ENCODE measurements around the gene TFAP2E. TPM values are rescaled to one million over a fixed set of nuclear protein-coding genes. Genes with fewer than 3 reads are reported as not detected.

Gene TFAP2E
- total and polyA plus RNA-seq, 7 donors: 0.27 to 1.2 (median 0.55) TPM; not detected in 2

- intact Hi-C loops (cut with DNase I): loop anchor here (2.0 kb wide), 1 partner anchor 82 kb away; the partner anchor contains the start of gene PSMB2
- Histone ChIP-seq H3K27ac (peak overlapping the region; percentile 89 to 99 (median 96)), H3K27me3 (no peaks in the 10 kb centered on the region), H3K9me3 (no peaks in the 10 kb centered on the region), H3K4me3 (peak overlapping the region; percentile 67 to 91 (median 81)), H3K36me3 (peaks cover 0 to 24% (median 3%) of the 10 kb centered on the region in 4 donors), H3K4me1 (peaks cover 0 to 67% (median 63%) of the 10 kb centered on the region in 4 donors)
- TF ChIP-seq CTCF (IDR thresholded peaks at IDR 0.05): no peak
- no peak for TF ChIP-seq EP300 (IDR thresholded peaks at IDR 0.05)
- no peak for TF ChIP-seq POLR2AphosphoS5 (IDR thresholded peaks at IDR 0.05)
- no peak for TF ChIP-seq POLR2A (IDR thresholded peaks at IDR 0.05)
- no peak for DNase-seq
- 36 to 37% methylated on average over 26 of the region's 26 CpGs for WGBS, 2 donors
Measured at GRCh38 chr1:35558374-35559316, 14.5 kb upstream of the TFAP2E start.

- Histone ChIP-seq H3K27me3 (no peaks in the 10 kb centered on the region), H3K9me3 (no peaks in the 10 kb centered on the region), H3K36me3 (peaks cover 0 to 26% (median 3%) of the 10 kb centered on the region in 4 donors), H3K4me3 (no peak overlapping the region), H3K4me1 (peaks cover 0 to 59% (median 56%) of the 10 kb centered on the region in 4 donors), H3K27ac (peak overlapping the region; percentile 89 to 99 (median 96))
- no peak for DNase-seq
- TF ChIP-seq CTCF (IDR thresholded peaks at IDR 0.05): no peak
- no peak for TF ChIP-seq EP300 (IDR thresholded peaks at IDR 0.05)
- no peak for TF ChIP-seq POLR2AphosphoS5 (IDR thresholded peaks at IDR 0.05)
- TF ChIP-seq POLR2A (IDR thresholded peaks at IDR 0.05): no peak
- 86 to 87% methylated on average over 7 of the region's 7 CpGs for WGBS, 2 donors
- intact Hi-C loops (cut with DNase I): loop anchor here (2.0 kb wide), 1 partner anchor 81 kb away; the partner anchor contains the start of gene PSMB2
Measured at GRCh38 chr1:35559317-35559944, 13.7 kb upstream of the TFAP2E start.

GRCh38 chr1:35560256-35561225 is 12.6 kb upstream of the TFAP2E start:
- 79 to 86% methylated on average over 44 of the region's 44 CpGs for whole genome bisulfite sequencing, 2 donors
- no peaks in the 10 kb centered on the region for H3K9me3 ChIP-seq
- peaks cover 0 to 33% (median 5%) of the 10 kb centered on the region in 4 donors for H3K36me3 ChIP-seq
- H3K4me3 ChIP-seq: peak overlapping the region in 2 of 4 donors; percentile 12 to 16
- H3K27me3 ChIP-seq: no peaks in the 10 kb centered on the region
- TF ChIP-seq CTCF (IDR thresholded peaks at IDR 0.05): no peak
- TF ChIP-seq EP300 (IDR thresholded peaks at IDR 0.05): no peak
- no peak for TF ChIP-seq POLR2A (IDR thresholded peaks at IDR 0.05)
- TF ChIP-seq POLR2AphosphoS5 (IDR thresholded peaks at IDR 0.05): no peak
- DNase-seq: peak; percentile 88
- peak overlapping the region; percentile 42 to 96 (median 92) for H3K27ac ChIP-seq
- H3K4me1 ChIP-seq: peaks cover 0 to 48% (median 46%) of the 10 kb centered on the region in 4 donors
- intact Hi-C loops (cut with DNase I): loop anchor here (5.0 kb wide), 1 partner anchor 212 kb away; no protein-coding TSS in a partner anchor

Data from sigmoid colon (tissue), 7 donors.